ENCODE data around the gene KNCN.

Gene KNCN

GRCh38 chr1:46519209-46519608 lies 32.2 kb downstream of the KNCN start:
- no peak for TF ChIP-seq CTCF (IDR thresholded peaks at IDR 0.05; ENCODE audit: extremely low read depth, insufficient read depth, missing control alignments)

GRCh38 chr1:46517932-46518498 lies 33.4 kb downstream of the KNCN start:
- no peak for TF ChIP-seq CTCF (IDR thresholded peaks at IDR 0.05; ENCODE audit: extremely low read depth, insufficient read depth, missing control alignments)
- no peak for DNase-seq (ENCODE audit: low spot score)
- in situ Hi-C loops (cut with MboI; ENCODE audit: low pct_unique_long_range_greater_than_20kb, low sequenced_read_pairs, unreplicated experiment) = no loop called here

More at GRCh38 chr1:46519209-46519608, 32.2 kb downstream of the KNCN start:
- in situ Hi-C loops (cut with MboI; ENCODE audit: low pct_unique_long_range_greater_than_20kb, low sequenced_read_pairs, unreplicated experiment) = no loop called here
- DNase-seq (ENCODE audit: low spot score) = no peak

- no peak for DNase-seq (ENCODE audit: low spot score)
- in situ Hi-C loops (cut with MboI; ENCODE audit: low pct_unique_long_range_greater_than_20kb, low sequenced_read_pairs, unreplicated experiment) = no loop called here
- TF ChIP-seq CTCF (IDR thresholded peaks at IDR 0.05; ENCODE audit: extremely low read depth, insufficient read depth, missing control alignments) = no peak
Observed at GRCh38 chr1:46517010-46517600, 34.3 kb downstream of the KNCN start.

DNA sequence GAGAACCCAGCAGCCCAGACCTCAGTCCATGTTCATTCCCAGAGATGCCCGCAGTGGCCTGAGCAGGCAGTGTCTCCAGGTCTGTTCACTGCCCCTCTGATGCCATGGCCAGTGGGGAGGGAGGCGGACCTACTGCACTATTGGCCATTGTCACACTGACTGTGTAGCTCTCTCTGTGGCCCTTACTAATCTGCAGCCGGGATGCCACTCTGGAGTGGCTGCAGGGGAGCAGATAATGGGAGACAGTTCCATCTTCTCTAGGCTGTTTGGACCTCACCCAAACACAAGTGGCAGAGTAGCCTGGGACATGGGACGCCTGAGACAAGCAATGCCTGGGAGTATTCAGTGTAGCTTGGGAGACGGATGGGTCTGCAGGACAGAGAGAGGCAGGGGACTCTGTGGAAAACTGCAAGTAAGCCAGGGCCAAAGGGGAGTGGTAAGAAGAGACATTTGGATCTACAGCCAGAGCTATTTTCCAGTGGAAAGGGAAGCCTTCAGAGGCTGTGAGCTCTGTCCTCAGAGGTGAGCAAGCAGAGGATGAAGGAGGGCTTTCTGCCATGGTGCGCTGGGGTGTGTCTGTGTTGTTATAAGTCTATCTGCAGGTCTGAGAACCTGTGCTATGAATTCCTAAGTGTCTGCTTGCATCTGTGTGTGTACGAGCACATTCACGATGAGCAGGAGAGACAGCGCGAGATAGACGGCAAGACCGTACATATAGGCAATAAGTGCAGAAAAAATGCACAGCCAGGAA lies 35.1 kb downstream of the KNCN start:
- no peak for DNase-seq (ENCODE audit: low spot score)
- in situ Hi-C loops (cut with MboI; ENCODE audit: low pct_unique_long_range_greater_than_20kb, low sequenced_read_pairs, unreplicated experiment) = no loop called here
- TF ChIP-seq CTCF (IDR thresholded peaks at IDR 0.05; ENCODE audit: extremely low read depth, insufficient read depth, missing control alignments) = no peak

GRCh38 chr1:46515576-46515975 lies 35.9 kb downstream of the KNCN start:
- no peak for DNase-seq (ENCODE audit: low spot score)
- no peak for TF ChIP-seq CTCF (IDR thresholded peaks at IDR 0.05; ENCODE audit: extremely low read depth, insufficient read depth, missing control alignments)
- in situ Hi-C loops (cut with MboI; ENCODE audit: low pct_unique_long_range_greater_than_20kb, low sequenced_read_pairs, unreplicated experiment) = no loop called here

DNA sequence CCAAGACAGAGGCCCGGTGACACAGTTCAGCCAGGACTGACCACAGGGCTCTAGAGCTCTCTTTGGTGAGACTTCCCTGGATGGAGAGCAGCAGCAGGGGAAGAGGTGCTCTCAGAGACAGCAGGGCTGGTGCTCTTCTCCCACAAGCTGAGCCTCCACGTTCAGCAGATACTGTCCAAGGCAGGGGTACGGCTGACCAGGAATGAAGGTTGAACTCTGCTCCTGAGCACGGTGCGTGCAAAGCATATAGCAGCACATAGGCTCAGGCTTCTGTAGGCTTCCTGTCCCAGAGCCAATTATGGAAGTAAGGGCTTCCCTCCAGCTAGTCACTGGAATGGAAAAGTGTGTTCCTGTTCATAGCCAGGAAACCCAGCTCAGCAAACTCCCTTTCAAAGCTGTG lies 37.9 kb downstream of the KNCN start:
- in situ Hi-C loops (cut with MboI; ENCODE audit: low pct_unique_long_range_greater_than_20kb, low sequenced_read_pairs, unreplicated experiment) = no loop called here
- no peak for TF ChIP-seq CTCF (IDR thresholded peaks at IDR 0.05; ENCODE audit: extremely low read depth, insufficient read depth, missing control alignments)
- no peak for DNase-seq (ENCODE audit: low spot score)

Measured in GM13977 (cell line).